Activated CD8-positive, alpha-beta memory T cell treated with anti-CD3 and anti-CD28 coated beads for 36 hours (primary cell): ENCODE data around the gene BEAN1. TPM values are rescaled to one million over a fixed set of nuclear protein-coding genes. Genes with fewer than 3 reads are reported as not detected.

Source experiments
- CTCF ChIA-PET: fragments of 350-600 bp; sonication (Branson Sonifier 250); formaldehyde crosslinking; loops from one replicate; lab custom pipeline; 2021; ENCODE audit warnings: antibody characterized with exemption; lab: Charles Lee
- POLR2A ChIA-PET: fragments of 350-600 bp; sonication (Branson Sonifier 250); formaldehyde crosslinking; loops from one replicate; lab custom pipeline; 2021; ENCODE audit warnings: antibody characterized with exemption; lab: Charles Lee
- total RNA-seq, 2 experiments: library from RNA; stranded (reverse); gene quantifications; one replicate each; pipeline ENCODE4 v1.2.3, GENCODE V29; 2021

The BEAN1 gene
- total RNA-seq, 2 experiments from 2014 or later: not detected

- ChIA-PET POLR2A (no interaction called here), CTCF (interaction anchor here (0.7 to 2.1 kb wide), 2 partner anchors 8 to 23 kb away, joined by 4 to 8 read pairs; no protein-coding TSS in a partner anchor)
Observed at GRCh38 chr16:66414891-66415290, 12.2 kb upstream of the BEAN1 start.

GRCh38 chr16:66416136-66416535, 11.0 kb upstream of the BEAN1 start:
- CTCF ChIA-PET: interaction anchor here (2.1 kb wide), 1 partner anchor 10 kb away, joined by 8 read pairs; no protein-coding TSS in a partner anchor
- POLR2A ChIA-PET: no interaction called here

- CTCF ChIA-PET: interaction anchor here (0.5 kb wide), 1 partner anchor 701 kb away, joined by 3 read pairs; no protein-coding TSS in a partner anchor
- POLR2A ChIA-PET: no interaction called here
Observed at GRCh38 chr16:66416939-66417700, 10.0 kb upstream of the BEAN1 start.

GRCh38 chr16:66418165-66418962, 8.7 kb upstream of the BEAN1 start:
- CTCF ChIA-PET: no interaction called here
- POLR2A ChIA-PET: no interaction called here

- POLR2A ChIA-PET: no interaction called here
- CTCF ChIA-PET: no interaction called here
Observed at GRCh38 chr16:66419527-66419926, 7.6 kb upstream of the BEAN1 start.

GRCh38 chr16:66420396-66420795, 6.7 kb upstream of the BEAN1 start:
- CTCF ChIA-PET: no interaction called here
- POLR2A ChIA-PET: no interaction called here

- POLR2A ChIA-PET: no interaction called here
- CTCF ChIA-PET: no interaction called here
Observed at GRCh38 chr16:66421891-66422290, 5.2 kb upstream of the BEAN1 start.

- ChIA-PET CTCF (no interaction called here), POLR2A (no interaction called here)
Observed at GRCh38 chr16:66422366-66422765, 4.7 kb upstream of the BEAN1 start.

- ChIA-PET POLR2A (no interaction called here), CTCF (no interaction called here)
Observed at GRCh38 chr16:66423177-66423576, 3.9 kb upstream of the BEAN1 start.

- POLR2A ChIA-PET: no interaction called here
- CTCF ChIA-PET: no interaction called here
Observed at GRCh38 chr16:66425651-66426050, 1.4 kb upstream of the BEAN1 start.

GRCh38 chr16:66426112-66427035, 721 bp upstream of the BEAN1 start:
- POLR2A ChIA-PET: no interaction called here
- CTCF ChIA-PET: no interaction called here

GRCh38 chr16:66427871-66428681, 981 bp downstream of the BEAN1 start:
- ChIA-PET CTCF (interaction anchor here (0.7 kb wide), 1 partner anchor 20 kb away, joined by 3 read pairs; no protein-coding TSS in a partner anchor), POLR2A (no interaction called here)

- POLR2A ChIA-PET: no interaction called here
- CTCF ChIA-PET: no interaction called here
Observed at GRCh38 chr16:66428682-66429251, 1.7 kb downstream of the BEAN1 start.

GRCh38 chr16:66429290-66429962, 2.3 kb downstream of the BEAN1 start:
- ChIA-PET CTCF (no interaction called here), POLR2A (no interaction called here)

GRCh38 chr16:66430214-66430613, 3.1 kb downstream of the BEAN1 start:
- CTCF ChIA-PET: no interaction called here

GRCh38 chr16:66431760-66432159, 4.7 kb downstream of the BEAN1 start:
- ChIA-PET POLR2A (no interaction called here), CTCF (no interaction called here)

More at GRCh38 chr16:66430214-66430613, 3.1 kb downstream of the BEAN1 start:
- POLR2A ChIA-PET: no interaction called here

GRCh38 chr16:66432429-66432828, 5.3 kb downstream of the BEAN1 start:
- CTCF ChIA-PET: no interaction called here
- POLR2A ChIA-PET: no interaction called here
